GM18951 (cell line): ENCODE measurements around the gene PPRC1.

ENCODE experiments used
- POLR2A ChIP-seq: IDR thresholded peaks from 4 replicates; pipeline ENCODE4 v1.6.1; 2011; ENCODE audit warnings: mild to moderate bottlenecking; ENCODE audit not compliant: insufficient read length, insufficient read depth; ENCODE audit errors: extremely low read depth
- in situ Hi-C: fragments of 300-500 bp; cut with MboI; formaldehyde crosslinking; loops from one replicate; pipeline ENCODE4 v1.12.0; 2022; ENCODE audit warnings: low sequenced_read_pairs, mixed read lengths, inconsistent platforms; ENCODE audit not compliant: unreplicated experiment

Gene PPRC1

DNA sequence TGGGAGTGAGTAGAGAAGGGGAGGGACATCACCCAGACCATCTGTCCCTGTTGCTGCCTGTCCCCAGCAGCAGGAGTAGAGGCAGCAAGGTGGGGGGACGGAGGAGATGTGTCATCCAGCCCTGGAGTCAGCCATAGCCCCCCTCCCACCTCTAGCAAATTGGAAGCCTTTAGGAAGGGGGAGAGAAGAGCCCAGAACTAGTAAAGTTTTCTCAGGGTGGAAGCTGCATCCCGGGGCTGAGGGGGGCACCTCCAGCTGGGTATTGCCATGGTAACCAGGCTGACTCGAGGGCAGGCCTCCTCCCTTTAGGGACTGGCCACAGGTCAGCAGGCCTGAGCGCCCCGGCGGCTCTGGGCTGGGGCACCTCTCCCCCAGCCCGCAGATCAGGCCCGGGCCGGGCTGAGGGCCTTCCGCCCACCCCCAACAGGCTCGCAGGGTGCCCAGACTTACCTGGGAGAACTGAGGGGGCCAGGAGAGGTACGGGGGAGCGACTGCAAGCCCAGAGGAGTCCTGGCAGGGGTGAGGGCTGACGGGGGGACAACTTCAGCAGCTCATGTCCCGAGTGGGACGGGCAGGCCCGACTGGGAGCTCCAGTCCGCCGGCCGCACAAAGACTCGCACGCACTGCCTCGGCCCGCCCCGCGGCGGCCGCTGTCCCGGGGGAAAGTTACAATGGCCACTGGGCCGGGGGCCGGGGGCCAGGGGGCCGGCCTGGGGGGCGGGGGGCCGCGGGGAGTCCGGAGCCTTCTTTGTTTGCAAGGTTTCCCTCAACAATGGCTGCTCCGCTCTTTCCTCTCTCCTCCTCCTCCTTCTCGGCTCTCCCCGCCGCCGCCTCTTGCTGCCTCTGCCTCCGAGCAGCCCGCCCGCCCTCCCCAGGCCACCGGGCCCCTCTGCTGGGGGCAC, 18.6 kb upstream of the PPRC1 start:
- TF ChIP-seq POLR2A, result no peak
- in situ Hi-C loops, result no loop called here

DNA sequence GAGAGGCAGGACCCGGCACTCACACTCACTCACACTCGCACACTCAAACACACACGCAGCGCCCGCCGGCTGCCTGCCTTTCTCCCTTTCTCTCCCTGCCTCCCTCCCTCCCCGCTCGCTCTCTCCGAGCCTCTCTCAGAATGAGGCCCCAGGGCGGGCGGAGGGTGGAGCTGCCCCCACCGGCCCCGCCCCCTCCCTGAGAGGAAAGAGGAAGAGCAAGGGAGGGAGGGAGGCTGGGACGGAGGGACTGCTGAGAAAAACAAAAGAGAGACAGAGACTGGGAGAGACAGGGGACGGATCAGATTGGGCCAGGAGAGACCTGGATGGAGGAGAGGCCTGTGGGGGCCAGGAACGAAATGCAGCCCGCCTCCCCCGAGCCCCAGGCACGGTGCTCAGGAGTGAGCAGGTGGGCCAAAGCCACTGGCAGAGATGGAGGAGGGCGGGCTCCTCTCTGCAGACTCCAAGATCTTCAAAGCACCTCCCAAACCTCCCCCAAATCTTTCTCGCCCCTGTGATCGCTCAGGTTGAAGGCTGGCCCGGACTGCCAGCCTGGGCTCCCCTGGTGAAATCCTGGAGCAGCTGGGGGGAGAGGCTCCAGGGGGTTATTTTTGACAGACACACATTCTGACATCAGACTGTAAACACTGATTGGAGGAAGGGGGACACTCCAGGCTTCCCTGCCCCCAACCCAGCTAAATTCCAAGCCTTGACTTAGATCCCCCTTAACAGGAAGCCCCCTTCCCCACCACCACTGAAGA, 17.8 kb upstream of the PPRC1 start:
- in situ Hi-C loops, result no loop called here
- TF ChIP-seq POLR2A, result peak; percentile 81

DNA sequence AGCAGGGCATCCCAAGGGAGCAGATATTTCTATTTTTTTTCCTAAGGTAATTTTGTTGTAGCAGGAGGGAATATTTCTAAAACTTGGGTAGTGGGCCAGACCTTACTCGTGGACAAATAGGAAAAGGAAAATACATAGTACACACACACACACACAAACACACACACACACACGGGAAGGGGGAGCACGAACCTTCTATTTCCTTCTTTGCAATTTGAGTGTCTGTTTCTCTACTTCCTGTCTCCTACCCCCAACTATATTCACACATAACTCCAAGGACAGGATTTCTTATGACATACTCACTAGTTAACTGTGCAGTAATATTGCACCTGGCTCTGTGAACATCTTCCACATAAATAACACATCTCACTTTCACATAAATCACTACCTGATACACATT, 17.1 kb upstream of the PPRC1 start:
- in situ Hi-C loops, result no loop called here

DNA sequence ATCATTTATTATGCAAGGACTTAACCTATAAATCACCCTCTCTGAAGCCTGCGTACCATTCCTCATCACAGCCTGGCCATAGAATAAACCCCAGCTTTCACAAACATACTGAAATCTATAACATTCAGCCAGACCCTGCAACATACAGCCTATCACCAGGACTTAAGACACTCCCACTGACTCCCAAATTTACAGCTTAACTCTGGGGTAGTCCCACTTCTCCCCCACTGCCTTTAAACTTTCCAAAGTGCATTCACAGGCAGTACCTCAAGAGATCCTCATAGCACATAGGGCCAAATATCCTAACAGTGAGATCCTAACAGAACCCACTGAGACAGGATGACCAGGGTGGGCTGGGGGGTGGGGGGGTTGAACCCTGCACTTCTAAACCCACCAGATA, 16.2 kb upstream of the PPRC1 start:
- in situ Hi-C loops, result no loop called here

More for the DNA sequence above, 17.1 kb upstream of the PPRC1 start:
- TF ChIP-seq POLR2A, result no peak

GRCh38 chr10:102117391-102118159, 15.3 kb upstream of the PPRC1 start:
- in situ Hi-C loops, result no loop called here

More for the DNA sequence above, 16.2 kb upstream of the PPRC1 start:
- no peak for TF ChIP-seq POLR2A

GRCh38 chr10:102118867-102119266, 14.0 kb upstream of the PPRC1 start:
- no peak for TF ChIP-seq POLR2A
- in situ Hi-C loops, result no loop called here

More at GRCh38 chr10:102117391-102118159, 15.3 kb upstream of the PPRC1 start:
- peak; percentile 29 for TF ChIP-seq POLR2A

- in situ Hi-C loops, result no loop called here
- no peak for TF ChIP-seq POLR2A
Observed at GRCh38 chr10:102119417-102120141, 13.3 kb upstream of the PPRC1 start.

- peak; percentile 72 for TF ChIP-seq POLR2A
- in situ Hi-C loops, result no loop called here
Observed at GRCh38 chr10:102120142-102120990, 12.5 kb upstream of the PPRC1 start, which contains the start of gene LDB1. LDB1 (minus strand) TSS chr10:102120368; CDS start chr10:102120110, 258 bp downstream.

DNA sequence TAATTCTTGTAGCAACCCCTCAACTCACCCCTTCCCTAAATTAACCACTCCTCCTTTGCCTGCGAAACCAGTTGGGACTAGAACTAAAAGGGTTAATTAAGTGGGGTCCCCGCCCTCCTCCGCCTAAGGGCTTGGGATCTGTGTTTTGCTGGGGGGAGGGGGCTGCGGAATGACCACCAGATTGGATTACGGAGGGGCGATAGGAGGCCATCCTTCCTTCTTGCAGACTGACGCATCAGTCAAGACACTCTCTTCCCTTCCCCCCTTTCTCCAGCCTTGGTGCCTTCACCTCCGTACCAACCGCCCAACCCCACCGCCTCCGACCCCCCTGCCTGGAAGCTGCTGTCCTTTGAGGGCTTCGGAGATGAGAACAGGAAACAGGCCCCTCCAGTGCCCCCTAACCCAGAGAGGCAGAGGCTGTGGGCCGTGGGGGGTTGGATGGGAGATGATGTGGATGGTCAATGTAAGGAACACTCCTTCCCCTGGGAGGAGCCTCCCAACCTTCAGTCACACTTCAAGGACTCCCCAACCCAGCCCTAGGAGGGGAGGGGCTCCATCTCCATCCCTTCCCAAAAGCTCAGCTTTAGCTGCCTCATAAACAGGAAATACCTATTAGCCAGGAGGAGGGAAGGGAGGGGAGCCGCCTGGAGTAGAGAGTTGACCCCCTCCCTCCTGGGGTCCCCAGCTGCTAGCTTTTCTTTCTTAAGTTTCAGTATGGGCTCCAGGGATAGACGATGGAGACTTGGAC, 11.7 kb upstream of the PPRC1 start:
- in situ Hi-C loops, result no loop called here

DNA sequence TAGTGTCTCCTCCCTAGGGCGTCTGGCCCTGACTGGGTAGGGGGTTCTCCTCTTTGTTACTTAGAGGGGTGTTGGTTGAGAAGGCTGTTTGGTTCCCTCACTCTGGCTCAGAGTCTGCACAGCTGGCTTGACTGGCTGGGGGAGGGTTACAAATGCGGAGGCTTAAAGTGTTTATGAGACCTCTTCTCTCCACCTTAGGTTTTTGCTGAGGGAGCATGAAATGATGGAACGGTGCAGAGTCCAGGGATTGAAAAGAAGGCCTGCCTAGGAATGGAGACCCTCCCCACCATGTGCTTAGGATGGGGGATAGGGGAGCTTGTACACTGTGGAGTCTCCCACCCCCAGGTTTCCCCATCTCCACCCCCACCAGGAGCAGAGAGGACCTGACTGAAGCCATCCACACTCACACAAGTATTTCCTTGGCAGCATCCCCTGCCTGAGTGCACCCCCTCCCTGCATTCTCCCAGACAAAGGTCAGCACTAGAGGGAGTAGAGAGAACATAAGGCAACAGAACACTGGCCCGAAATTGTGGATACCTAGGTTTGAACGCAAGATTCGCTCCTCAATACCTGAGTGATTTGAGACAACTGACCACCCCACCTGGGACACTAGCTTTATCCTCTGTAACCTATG, 11.0 kb upstream of the PPRC1 start:
- in situ Hi-C loops, result no loop called here
- TF ChIP-seq POLR2A, result no peak

More for the DNA sequence above, 11.7 kb upstream of the PPRC1 start:
- no peak for TF ChIP-seq POLR2A
